T-helper 1 cell (primary cell): ENCODE measurements around the gene STEAP1B.
"Not testable (repeated sequence)": the region's sequence is repeated elsewhere in the genome, so short reads cannot be mapped to it uniquely, and the experiment has no call there.

Experiments
- DNase-seq, 5 donors: peaks; one replicate each; pipeline ENCODE4 v3.0.0-alpha.2; 2012 to 2020

Gene STEAP1B

DNA sequence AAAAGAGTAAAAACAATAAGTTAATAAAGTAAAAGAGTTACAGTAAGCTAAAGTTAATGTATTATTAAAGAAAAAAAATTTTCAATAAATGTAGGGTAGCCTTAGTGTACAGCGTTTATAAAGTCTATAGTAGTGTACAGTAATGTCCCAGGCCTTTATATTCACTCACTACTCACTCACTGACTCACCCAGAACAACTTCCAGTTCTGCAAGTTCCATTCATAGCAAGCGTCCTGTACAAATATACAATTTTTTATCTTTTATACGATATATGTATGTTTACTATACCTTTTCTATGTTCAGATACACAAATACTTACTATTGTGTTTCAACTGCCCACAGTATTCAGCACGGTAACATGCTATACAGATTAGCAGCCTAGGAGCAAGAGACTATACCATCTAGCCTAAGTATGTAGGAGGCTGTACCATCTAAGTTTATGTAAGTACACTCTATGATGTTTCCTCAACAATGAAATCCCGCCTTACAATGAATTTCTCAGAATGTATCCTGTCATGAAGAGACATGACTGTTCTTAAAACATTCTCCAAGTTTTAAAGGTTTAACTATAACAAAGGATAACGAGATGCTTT lies 3.6 kb downstream of the STEAP1B start:
- not testable (repeated sequence) for DNase-seq

GRCh38 chr7:22493160-22493925 lies 6.6 kb downstream of the STEAP1B start:
- not testable (repeated sequence) for DNase-seq

DNA sequence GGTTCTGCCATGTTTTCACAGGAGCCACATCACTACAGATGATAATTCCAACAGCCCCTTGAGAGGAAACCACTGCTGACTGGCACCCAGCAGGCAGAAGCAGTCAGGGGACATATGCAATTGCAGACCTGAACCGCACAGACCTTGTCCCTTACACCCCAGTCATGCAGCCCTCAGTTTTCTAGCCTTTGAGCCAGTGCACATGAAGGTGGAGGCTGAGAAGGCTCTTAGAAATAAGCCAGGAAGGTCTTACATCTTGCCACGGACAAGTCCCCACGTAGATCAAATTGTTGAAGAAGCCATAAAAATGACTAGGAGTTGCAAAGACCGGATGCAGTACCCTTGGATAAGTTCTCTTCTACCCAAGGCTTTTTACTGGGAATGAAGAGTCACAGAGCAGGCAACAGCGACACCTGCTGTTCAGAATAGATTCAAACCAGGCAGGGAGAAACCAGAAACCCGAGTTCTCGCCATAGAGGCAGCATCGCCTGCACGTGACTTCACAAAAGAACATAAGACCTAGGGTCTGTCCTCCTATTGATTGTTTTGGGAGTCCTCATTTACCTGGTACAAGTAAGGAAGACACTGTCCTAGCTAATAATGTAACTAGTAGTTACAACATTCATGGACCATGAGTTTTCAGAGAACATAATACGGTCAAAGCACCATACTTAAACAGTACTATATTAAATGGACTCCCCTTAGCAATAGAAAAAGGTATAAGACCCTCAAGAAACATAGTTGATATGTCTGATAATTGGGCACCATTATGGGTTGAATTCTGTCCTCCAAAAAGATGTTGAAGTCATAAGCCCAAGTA lies 11.1 kb downstream of the STEAP1B start:
- DNase-seq: peak in 4 of 5 donors; percentile 29 to 58 (median 42)

DNA sequence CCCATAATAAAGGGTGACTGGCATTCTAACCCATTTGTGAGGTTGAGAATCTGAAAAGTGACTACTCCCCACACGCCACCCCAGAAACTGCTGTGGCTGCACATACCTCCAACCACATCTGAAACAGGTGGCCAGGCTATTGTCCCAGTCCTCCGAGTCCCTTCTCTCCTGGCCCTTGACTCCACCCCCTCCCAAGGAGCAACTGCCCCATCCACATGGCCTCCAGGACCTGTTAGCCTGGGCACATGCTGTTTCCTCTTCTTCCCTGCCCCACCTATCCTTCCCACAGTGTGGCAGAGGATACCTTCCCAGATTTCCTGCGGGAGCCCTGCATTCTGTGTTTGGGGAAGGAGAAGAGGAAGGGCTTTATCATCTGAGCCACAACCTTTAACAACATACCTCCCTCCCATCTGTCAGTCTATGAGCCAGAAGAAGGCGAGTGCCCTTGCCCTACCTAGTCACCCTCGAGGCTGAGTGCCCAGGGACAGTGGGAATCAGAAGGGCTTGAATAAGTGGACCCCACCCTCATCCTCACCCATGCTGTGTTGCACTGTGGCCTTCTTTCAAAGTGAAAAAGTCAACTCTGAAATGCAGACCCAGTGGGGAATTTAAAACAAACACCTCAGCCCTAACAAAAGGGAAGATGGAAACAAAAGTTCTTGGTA lies 11.9 kb downstream of the STEAP1B start:
- DNase-seq: no peak

- DNase-seq: no peak
These were observed 13.4 kb downstream of the STEAP1B start for GRCh38 chr7:22486597-22486996.

DNA sequence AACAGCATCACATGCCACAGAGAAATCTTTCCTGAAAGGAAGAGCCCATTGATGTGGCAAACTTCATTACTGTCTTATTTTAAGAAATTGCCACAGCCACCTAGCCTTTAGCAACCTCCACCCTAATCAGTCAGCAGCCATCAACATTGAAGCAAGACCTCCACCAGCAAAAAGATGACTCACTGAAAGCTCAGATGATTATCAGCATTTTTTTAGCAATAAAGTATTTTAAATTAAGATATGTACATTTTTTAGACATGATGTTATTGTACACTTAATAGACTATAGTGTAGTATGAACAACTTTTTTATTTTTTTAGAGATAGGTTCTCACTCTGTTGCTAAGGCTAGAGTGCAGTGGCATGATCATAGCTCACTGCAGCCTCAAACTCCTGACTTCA lies 14.8 kb downstream of the STEAP1B start:
- no peak for DNase-seq

DNA sequence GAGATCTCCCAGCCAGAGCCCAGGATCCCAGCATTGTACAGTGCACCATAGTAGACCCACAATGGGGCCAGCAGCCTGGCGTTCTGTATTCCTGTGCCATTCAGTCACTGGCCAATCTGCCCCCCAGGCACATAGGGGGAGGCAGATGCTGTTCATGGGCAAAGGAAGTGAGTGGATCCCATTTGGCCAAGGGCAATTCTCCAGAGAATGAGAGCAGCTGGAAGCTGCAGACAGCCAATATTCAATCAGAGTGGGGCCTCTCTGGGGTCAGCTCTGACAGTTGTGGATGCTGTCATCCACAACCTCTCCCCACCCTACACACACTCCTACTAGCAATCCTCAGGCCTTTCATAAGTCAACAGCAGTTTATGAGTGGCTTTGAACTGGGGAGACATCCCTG lies 17.5 kb downstream of the STEAP1B start:
- DNase-seq: no peak

- DNase-seq: peak in 1 of 5 donors; percentile 57
These were observed 18.3 kb downstream of the STEAP1B start for GRCh38 chr7:22481726-22482125.

DNA sequence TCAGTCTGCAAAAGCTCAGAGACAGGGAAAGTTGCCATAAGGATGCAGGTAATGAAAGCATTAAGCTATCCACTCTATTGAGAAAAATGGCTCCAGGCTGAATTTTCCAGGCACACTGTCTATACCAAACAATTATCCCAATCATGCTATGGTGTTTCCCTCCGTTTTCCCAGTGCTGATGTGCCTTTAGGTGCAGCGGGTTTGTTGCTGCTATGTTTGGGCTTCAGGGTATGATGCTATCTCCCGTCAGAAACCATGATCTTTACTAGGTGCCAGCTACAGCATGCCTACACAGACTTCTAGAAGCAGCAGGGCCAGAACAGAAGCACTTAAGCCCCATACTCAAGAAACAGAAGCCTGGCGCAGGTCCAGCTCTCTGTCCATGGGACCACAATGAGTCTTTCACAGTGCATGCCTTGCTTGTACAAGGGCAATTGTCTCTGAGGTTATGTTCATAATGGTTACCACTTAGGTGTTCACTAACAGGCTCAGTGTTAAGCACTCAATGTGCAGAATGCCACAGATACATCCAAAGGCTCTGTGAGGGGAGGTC lies 19.4 kb downstream of the STEAP1B start:
- DNase-seq: no peak

DNA sequence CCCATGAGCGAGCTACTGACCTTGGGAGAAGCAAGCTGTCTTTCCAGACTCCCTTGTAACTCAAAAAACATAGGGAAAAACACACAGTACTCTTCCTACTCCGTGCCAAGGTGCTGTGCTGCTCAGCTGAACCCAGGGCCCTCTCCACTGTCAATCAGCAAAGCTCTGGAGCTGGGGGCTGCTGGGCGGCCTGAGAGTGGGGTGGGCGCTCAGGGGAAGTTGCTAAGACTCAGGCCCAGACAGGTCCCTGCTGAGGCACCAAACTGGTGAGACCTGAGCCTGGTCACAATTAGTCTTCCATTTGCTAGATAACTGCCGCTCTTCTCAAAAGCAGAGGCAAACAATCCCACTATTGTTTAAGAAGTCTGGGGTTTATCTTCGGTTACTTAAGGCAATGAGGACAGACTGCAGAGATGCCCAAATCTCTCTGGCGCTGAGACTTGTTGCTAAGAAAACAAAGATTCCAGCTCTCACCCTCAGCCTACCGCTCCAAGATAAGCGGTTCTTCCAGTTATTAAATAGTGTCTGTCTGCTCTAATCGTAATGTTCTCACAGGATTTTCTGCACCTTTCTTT lies 22.0 kb downstream of the STEAP1B start:
- no peak for DNase-seq

GRCh38 chr7:22477262-22477661 lies 22.7 kb downstream of the STEAP1B start:
- no peak for DNase-seq

GRCh38 chr7:22476824-22477223 lies 23.2 kb downstream of the STEAP1B start:
- no peak for DNase-seq

DNA sequence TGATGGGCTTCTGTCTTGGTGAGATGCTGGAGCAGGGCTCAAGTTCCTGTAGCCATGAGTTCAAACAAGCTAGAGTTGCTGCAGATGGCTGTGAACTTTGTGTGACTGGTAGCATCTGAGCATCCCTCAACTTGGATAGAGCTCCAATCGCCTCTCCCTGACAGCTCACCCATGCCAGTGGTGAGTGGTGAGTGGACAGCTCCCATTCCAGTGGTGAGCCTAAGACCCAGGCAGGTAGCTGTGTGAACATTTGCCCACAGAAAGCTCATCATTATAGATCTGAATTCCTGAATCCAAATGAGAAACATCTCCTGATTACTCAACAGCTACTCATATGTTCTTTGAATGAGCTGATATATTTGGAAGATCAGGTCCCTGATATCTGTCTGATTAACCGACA lies 25.3 kb downstream of the STEAP1B start:
- no peak for DNase-seq

GRCh38 chr7:22470981-22471380 lies 29.0 kb downstream of the STEAP1B start:
- no peak for DNase-seq

DNA sequence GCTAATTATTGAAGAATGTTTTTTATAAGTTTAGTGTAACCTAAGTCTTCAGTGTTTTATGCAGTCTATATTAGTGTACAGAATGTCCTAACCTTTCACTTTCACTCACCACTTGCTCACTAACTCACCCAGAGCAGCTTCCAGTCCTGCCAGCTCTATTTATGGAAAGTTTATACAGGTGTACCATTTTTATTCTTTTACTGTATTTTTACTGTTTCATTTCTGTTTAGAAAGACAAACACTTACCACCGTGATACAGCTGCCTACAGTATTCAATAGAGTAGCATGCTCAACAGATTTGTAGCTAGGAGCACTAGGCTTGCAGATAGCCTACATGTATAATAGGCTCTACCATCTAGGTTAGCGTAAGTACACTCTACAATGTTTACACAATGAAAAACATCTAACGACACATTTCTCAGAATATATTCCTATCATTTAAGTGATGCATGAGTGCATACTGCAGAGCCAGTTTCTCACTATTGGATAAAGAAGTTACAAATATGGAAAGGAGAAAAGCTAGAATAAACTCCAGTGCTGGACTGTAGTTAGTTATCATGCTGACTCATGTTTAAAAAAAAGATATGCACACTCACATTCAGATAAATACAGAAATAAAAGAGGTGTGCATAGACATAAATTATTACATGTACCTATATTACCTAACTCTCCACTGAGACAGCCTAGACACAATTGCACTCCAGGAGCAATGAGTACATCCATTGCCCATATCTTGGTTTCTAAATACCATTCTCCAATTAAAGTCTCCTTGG lies 30.4 kb downstream of the STEAP1B start:
- no peak for DNase-seq

DNA sequence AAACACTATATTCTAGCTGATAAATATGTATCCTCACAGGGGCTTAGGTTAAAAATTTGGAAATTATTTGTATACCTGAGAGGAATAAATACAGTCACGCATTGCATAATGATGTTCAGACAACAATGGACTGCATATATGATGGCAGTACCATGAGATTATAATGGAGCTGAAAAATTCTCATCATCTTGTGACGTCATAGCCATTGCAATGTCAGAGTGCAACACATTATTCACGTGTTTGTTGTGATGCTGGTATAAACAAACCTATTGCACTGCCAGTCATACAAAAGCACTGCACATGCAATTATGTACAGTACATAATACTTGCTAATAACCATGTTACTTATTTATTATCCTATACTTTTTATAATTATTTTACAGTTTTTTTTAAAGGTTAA lies 31.4 kb downstream of the STEAP1B start:
- DNase-seq: no peak

DNA sequence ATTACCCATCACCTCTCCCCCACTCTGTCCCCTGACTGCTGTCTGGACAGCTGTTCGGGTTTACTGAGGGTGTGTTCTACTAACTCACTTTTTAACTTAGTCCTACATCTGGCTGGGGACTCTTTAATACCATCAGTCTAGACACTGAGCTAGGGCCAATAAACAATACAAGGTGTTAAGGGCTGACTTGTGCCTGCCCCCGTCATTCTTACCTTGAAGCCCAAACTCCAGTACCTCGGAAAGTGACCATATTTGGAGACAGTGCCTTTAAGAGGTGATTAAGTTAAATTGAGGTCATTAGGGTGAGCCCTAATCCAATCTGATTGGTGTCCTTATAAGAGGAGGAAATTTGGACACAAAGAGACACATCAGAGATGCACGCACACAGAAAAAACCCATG lies 35.7 kb downstream of the STEAP1B start:
- no peak for DNase-seq

- no peak for DNase-seq
These were observed 39.5 kb downstream of the STEAP1B start for GRCh38 chr7:22460363-22460988.

- no peak for DNase-seq
These were observed 42.5 kb downstream of the STEAP1B start for GRCh38 chr7:22457471-22457870.

DNA sequence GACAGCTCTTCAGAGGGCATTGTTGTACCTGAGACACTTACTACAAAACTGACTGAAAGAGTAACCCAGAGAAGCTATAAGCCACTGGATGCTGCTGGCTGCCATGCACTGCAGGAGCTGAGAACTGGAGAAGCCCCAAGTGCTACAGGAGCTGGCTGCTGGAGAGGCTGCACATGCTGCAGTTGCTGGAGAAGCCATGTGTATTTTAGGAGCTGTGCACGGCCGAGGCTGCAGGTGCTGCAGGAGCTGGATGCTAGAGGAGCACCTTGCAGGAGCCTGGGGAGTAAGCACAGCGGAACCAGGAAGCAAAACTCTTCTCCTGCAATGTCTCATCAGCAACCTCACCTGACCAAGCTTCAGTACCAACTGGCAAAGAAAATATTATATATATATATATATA lies 45.5 kb downstream of the STEAP1B start:
- no peak for DNase-seq

GRCh38 chr7:22452960-22453558 lies 46.9 kb downstream of the STEAP1B start:
- no peak for DNase-seq
